Kidney epithelial cell (primary cell): ENCODE measurements around the gene GALK1. TPM values are rescaled to one million over a fixed set of nuclear protein-coding genes. Genes with fewer than 3 reads are reported as not detected.
A peak's percentile ranks its signal among the peaks of the same experiment; 100 is the strongest.

Experiments used
- DNase-seq: peaks from one replicate; pipeline ENCODE4 v3.0.0-alpha.2; 2010; ENCODE audit warnings: low read depth
- H3K27me3 ChIP-seq: 2 replicates; pipeline ENCODE4 v1.6.0; 2011; ENCODE audit warnings: low read length; ENCODE audit not compliant: control insufficient read depth, insufficient read depth
- H3K36me3 ChIP-seq: 2 replicates; pipeline ENCODE4 v1.5.1; 2011; ENCODE audit warnings: low read length; ENCODE audit not compliant: control insufficient read depth, insufficient read depth
- H3K4me3 ChIP-seq: 2 replicates; pipeline ENCODE4 v1.5.1; 2011; ENCODE audit warnings: low read depth, mild to moderate bottlenecking, control low read depth, low read length
- total RNA-seq: library from RNA; depleted of rRNA; stranded (reverse); fragments of >200 nt; gene quantifications from 2 replicates; pipeline ENCODE4 v1.2.3, GENCODE V29; 2015
- TF ChIP-seq, protein P1 (sequence below): IDR thresholded peaks from 2 replicates; pipeline ENCODE4 v1.5.1; 2011; ENCODE audit warnings: mild to moderate bottlenecking, moderate library complexity, low read length, control low read depth, inconsistent platforms; ENCODE audit not compliant: insufficient read depth, poor library complexity, severe bottlenecking

Gene GALK1
- total RNA-seq, 1 donor from 2014 or later: 21.2 TPM

DNA sequence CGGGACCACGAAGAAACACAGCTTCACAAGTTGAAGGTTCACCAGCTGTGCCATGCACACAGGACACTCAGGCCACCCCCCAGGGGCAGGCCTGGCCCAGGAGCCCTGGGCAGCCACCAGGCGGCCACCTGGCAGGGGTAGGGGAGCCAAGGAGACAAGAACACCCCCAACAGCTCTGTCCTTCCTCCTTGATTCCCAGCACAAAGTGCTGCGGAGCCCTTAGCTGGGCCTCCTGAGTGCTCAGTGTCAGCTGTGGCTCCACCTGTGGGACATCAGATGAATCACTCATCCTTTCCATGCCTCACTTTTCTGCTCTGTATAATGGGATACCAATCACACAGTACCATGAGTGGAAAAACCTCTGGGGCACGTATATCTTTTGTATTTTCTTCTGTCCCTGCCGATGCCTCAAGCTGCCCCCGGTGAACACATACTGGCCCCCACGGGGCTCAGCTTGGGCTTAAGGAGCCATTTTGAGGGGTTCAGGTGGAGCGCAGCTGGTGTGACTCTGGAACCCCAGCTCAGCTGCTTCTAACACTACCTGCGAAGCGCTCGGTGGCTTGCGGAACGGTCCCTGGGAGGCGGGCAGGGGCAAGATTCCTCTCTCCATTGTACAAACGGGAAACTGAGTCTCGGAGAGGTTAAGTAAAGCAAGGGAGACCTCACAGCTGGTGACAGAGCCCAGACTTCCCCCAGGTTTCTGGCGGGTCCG, 12.0 kb downstream of the GALK1 start:
- no peak for DNase-seq
- Histone ChIP-seq H3K36me3 (no peaks in the 10 kb centered on the region), H3K27me3 (peaks cover 3% of the 10 kb centered on the region), H3K4me3 (peak overlapping the region; percentile 39)
- TF ChIP-seq, protein P1, sequence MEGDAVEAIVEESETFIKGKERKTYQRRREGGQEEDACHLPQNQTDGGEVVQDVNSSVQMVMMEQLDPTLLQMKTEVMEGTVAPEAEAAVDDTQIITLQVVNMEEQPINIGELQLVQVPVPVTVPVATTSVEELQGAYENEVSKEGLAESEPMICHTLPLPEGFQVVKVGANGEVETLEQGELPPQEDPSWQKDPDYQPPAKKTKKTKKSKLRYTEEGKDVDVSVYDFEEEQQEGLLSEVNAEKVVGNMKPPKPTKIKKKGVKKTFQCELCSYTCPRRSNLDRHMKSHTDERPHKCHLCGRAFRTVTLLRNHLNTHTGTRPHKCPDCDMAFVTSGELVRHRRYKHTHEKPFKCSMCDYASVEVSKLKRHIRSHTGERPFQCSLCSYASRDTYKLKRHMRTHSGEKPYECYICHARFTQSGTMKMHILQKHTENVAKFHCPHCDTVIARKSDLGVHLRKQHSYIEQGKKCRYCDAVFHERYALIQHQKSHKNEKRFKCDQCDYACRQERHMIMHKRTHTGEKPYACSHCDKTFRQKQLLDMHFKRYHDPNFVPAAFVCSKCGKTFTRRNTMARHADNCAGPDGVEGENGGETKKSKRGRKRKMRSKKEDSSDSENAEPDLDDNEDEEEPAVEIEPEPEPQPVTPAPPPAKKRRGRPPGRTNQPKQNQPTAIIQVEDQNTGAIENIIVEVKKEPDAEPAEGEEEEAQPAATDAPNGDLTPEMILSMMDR: no peak

DNA sequence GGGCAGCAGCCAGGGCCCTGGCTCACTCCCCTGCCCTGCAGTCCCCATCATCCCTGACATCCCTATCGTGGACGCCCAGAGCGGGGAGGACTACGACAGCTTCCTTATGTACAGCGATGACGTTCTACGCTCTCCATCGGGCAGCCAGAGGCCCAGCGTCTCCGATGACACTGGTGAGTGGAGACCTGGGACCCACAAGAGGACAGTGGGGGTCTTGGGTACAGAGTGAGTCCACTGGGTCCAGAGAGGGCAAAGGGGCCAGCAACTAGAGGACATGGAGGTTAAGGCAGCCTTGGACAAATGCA, 12.6 kb downstream of the GALK1 start:
- Histone ChIP-seq H3K27me3 (peaks cover 3% of the 10 kb centered on the region), H3K36me3 (no peaks in the 10 kb centered on the region), H3K4me3 (no peak overlapping the region)
- DNase-seq: no peak
- TF ChIP-seq, protein P1: no peak

DNA sequence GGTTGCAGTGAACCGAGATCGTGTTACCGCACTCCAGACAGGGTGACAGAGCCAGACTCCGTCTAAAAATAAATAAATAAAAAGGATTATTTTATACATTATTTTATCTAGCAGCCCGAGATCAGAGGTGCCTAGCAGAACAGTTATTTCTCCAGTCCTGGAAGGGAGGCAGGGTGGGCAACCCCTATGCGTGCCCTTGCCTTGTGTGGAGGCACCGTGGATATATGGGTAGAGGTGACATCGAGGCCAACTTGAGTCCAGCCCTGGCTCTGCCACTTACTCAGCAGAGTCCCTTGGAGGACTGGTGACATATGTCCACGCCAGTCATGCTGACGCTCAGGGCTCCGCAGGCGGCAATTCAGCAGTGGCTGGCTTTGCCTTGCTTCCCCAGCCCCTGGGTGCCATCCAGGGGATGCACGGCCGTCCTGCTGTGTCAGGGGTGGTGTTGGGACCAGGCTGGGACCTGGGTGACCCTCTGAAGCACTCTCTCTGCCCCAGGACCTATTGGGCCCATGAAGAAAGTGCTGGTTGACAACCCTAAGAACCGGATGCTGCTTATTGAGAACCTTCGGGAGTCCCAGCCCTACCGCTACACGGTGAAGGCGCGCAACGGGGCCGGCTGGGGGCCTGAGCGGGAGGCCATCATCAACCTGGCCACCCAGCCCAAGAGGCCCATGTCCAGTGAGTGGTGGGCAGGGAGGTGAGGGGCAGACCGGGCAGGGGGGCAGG, 13.2 kb downstream of the GALK1 start:
- TF ChIP-seq, protein P1: no peak

DNA sequence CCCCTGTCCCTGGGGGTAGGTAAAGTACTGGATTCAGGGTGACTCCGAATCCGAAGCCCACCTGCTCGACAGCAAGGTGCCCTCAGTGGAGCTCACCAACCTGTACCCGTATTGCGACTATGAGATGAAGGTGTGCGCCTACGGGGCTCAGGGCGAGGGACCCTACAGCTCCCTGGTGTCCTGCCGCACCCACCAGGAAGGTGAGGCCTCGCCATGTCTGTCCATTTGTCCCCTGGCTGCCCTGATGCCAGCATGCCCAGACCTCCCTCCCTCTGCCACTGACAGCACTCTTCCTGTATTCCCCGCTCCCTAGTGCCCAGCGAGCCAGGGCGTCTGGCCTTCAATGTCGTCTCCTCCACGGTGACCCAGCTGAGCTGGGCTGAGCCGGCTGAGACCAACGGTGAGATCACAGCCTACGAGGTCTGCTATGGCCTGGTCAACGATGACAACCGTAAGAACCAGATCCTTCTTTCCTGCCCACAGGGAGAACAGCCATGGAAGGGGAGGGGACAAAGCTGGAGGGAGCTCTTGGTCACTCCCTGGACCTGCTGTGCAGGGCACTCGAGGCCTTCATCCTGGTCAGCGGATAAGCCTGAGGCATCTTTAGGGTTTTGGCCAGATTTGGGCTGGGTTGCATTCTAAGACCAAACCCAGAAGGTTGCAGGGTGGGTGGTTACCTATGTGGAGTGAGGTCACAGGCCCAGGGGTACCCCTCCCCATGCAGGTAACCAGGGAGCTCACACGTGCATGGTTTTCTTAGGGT, 14.2 kb downstream of the GALK1 start:
- no peaks in the 10 kb centered on the region for H3K36me3 ChIP-seq
- TF ChIP-seq, protein P1: no peak
- DNase-seq: no peak
- no peak overlapping the region for H3K4me3 ChIP-seq
- H3K27me3 ChIP-seq: peaks cover 3% of the 10 kb centered on the region

More for the DNA sequence above, 13.2 kb downstream of the GALK1 start:
- Histone ChIP-seq H3K27me3 (peaks cover 3% of the 10 kb centered on the region), H3K4me3 (no peak overlapping the region), H3K36me3 (no peaks in the 10 kb centered on the region)
- DNase-seq: no peak

DNA sequence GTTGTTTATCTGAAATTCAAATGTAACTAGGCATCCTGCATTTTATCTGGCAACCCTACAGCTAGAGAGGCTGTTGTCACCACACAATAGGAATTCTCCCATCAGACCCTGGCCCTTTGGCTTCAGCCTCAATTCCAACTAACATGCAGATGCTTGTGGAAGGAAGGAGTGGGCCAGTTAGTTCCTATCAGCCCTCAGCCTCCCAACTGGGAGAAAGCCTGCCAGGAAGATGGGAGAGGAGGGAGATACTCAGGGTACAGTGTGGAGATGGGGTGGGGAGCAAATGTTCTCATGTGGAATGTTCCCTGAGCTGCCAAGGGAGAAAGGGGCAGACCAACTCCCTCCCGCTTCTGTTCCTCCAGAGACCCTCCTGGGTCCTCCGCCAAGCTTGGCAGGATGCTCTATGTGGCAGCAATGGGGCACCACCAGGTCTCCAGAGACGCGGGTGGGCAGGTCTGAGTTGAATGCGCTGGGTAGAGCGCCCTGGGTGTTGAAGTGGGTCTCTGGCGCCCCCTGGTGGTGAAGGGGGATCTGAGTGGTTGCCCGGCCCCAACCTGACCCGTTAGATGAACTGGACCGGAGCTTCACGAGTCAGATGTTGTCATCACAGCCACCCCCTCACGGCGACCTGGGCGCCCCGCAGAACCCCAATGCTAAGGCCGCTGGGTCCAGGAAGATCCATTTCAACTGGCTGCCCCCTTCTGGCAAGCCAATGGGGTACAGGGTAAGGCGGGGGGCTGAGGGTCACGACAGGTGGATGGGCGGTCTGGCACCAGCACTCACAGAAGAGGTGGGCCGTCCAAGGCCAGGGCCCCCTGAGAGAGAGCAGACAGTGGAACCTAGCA, 15.2 kb downstream of the GALK1 start:
- Histone ChIP-seq H3K27me3 (peaks cover 3% of the 10 kb centered on the region), H3K36me3 (no peaks in the 10 kb centered on the region), H3K4me3 (no peak overlapping the region)
- DNase-seq: no peak
- TF ChIP-seq, protein P1: peak; percentile 93
